Vagina (tissue), 2 donors: ENCODE data around the gene RBKS.

Experiments
- POLR2A ChIP-seq, 2 donors: fragments of 450-650 bp; IDR thresholded peaks; one replicate each; pipeline ENCODE4 v1.6.1; 2017; ENCODE audit warnings: antibody characterized with exemption in 2 of 2, mild to moderate bottlenecking in 2 of 2, moderate library complexity in 2 of 2
- TF ChIP-seq, protein P1 (sequence below), 3 experiments: fragments of 450-650 bp in 2 of 3; fragments of 200-600 bp in 1 of 3; sonication (generic) in 1 of 3; IDR thresholded peaks; one replicate each; pipeline ENCODE4 v1.5.1; 2017 to 2019; ENCODE audit warnings: antibody characterized with exemption in 3 of 3, mild to moderate bottlenecking in 2 of 3, moderate library complexity in 2 of 3

DNA sequence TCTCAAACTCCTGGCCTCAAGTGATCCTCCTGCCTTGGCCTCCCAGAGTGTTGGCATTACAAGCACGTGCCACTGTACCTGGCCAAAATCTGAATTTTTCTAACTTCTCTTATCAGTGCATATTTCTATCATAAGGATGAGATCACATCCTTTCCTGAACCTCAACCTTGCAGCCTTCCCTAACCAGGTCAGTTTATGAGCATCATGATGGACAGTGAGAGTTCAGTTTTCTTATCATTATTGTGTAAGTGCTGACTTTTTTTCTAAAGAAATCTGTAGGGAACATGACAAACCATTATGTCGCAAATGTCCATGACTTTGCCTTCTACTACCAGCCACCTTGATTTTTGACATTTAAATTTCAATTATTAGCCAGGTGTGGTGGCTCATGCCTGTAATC is 87.1 kb downstream of the RBKS start:
- TF ChIP-seq, protein P1, sequence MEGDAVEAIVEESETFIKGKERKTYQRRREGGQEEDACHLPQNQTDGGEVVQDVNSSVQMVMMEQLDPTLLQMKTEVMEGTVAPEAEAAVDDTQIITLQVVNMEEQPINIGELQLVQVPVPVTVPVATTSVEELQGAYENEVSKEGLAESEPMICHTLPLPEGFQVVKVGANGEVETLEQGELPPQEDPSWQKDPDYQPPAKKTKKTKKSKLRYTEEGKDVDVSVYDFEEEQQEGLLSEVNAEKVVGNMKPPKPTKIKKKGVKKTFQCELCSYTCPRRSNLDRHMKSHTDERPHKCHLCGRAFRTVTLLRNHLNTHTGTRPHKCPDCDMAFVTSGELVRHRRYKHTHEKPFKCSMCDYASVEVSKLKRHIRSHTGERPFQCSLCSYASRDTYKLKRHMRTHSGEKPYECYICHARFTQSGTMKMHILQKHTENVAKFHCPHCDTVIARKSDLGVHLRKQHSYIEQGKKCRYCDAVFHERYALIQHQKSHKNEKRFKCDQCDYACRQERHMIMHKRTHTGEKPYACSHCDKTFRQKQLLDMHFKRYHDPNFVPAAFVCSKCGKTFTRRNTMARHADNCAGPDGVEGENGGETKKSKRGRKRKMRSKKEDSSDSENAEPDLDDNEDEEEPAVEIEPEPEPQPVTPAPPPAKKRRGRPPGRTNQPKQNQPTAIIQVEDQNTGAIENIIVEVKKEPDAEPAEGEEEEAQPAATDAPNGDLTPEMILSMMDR (IDR thresholded peaks at IDR 0.05), result no peak
- no peak for TF ChIP-seq POLR2A (IDR thresholded peaks at IDR 0.05)
